GM20431 (cell line): ENCODE measurements around the gene TIE1.

Experiments used
- in situ Hi-C: fragments of 300-500 bp; cut with MseI, MboI; formaldehyde crosslinking; loops from one replicate; pipeline ENCODE4 v1.15.0; 2020; ENCODE audit warnings: low sequenced_read_pairs; ENCODE audit not compliant: unreplicated experiment

Gene TIE1

DNA sequence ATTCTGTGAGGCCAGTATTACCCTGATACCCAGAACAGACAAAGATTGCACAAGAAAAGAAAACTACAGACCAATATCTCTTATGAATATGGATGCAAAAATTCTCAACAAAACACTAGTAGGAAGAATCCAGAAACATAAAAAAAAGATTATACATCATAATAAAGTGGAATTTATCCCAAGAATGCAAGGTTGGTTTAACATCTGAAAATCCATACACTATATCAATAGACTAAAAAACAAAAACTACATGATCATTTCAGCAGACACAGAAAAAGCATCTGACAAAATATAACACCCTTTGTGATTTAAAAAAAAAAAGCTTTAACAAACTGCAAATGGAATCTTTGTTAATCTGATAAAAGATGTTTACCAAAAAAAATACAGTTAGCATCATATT is 24.6 kb downstream of the TIE1 start:
- in situ Hi-C loops = no loop called here

GRCh38 chr1:43327549-43328292 is 26.9 kb downstream of the TIE1 start:
- in situ Hi-C loops = no loop called here

- in situ Hi-C loops = no loop called here
These were observed 29.4 kb downstream of the TIE1 start for GRCh38 chr1:43329995-43330751.

DNA sequence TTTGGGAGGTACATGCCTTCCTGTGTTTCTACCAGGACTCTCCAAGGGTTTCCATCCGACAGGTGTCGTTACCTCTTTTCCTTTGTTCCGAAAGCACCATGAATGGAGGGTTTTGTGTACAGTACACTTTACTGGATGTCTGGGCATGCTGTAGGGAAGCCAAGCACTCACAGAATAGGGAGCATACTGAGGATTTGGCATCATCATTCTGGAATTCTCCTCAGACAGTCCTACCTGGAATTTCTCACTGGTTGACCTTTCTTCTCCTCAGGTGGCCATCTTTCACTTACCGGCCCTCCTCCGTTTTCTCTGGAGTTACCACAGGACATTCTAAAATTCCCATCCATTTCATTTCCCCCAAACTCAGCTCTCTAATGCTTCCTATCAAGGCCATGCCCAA is 30.9 kb downstream of the TIE1 start:
- in situ Hi-C loops = no loop called here

DNA sequence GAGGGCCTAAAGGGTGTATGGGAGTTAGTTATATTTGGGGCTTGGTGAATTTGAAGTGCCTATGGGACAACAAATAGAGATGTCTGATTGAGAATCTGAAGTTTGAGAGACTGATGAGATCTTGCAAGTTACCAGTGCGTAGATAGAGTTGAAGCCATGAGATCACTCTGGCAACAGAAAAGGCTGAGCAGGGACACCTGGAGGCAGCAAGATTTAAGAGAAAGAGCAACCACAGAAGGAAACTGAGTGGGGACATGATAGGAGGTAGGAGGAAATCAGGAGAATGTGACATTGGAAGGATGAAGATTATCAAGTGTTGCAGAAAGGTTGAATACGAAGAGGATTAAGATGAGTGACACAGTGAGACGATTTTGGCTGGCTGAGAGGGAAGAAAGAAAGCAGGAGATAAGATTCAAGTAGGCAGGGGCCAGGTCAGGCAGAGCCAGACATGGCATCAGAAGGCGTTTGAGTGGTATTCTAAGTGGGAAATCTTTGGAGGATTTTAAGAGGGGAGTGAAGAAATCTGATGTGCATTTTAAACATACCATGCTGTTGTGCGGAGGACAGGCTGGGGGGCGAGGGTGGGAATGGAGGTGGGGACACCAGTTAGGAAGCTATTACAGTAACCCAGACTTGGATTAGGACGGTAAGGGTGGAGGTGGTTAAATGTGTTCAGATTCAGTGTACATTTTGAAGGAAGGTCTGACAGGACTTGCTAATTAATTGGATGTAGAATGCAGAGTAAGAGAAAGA is 33.8 kb downstream of the TIE1 start:
- in situ Hi-C loops = no loop called here

- in situ Hi-C loops = no loop called here
These were observed 36.8 kb downstream of the TIE1 start, which contains the start of gene MPL for GRCh38 chr1:43337588-43337987. Gene MPL (plus strand): TSS chr1:43337818. CDS start chr1:43337849, 31 bp downstream.

GRCh38 chr1:43338001-43338400 is 37.2 kb downstream of the TIE1 start:
- in situ Hi-C loops = no loop called here

DNA sequence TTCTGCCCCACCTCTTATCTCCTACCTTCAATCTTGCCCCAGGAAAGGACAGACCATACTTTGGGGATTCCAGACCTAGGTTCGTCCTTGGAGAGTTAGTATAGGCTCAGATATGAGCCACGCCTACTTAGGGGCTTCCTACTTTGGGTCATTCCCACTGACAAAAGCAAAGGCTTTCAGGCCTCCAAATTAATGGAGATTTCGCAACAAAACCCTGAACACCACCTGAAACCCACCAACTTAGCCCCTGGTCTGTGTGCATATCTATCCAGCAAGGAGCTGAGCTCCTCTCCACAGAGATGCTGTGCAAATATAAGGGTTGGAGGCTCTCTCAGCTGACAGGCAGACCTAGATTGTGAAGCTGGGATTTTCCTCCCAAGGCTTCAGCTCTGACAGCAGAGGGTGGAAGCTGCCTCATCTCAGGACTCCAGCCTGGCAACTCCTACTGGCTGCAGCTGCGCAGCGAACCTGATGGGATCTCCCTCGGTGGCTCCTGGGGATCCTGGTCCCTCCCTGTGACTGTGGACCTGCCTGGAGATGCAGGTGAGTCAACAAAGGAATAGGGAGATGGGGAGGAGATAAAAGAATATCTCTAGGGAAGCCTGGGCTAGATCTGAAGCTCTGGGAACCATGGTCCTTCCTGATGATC is 38.9 kb downstream of the TIE1 start:
- in situ Hi-C loops = no loop called here

DNA sequence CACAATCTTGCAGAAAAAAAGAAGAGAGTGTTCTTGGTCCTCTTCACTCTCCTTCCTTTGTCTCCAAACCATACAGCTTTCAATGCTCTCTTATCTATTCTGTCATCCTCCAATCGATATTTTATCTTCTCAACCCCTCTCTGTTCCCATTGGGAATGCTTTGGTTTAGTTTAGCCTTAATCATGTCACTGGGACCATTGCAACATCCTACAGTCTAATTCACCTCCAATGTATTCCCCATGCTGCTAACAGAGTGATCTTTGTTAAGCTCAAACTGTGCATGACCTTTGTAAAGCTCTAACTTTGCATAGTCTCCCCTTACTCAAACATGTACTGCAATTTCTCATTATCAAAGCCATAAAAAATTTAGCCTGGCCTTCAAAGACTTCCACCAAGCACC is 39.8 kb downstream of the TIE1 start:
- in situ Hi-C loops = no loop called here

DNA sequence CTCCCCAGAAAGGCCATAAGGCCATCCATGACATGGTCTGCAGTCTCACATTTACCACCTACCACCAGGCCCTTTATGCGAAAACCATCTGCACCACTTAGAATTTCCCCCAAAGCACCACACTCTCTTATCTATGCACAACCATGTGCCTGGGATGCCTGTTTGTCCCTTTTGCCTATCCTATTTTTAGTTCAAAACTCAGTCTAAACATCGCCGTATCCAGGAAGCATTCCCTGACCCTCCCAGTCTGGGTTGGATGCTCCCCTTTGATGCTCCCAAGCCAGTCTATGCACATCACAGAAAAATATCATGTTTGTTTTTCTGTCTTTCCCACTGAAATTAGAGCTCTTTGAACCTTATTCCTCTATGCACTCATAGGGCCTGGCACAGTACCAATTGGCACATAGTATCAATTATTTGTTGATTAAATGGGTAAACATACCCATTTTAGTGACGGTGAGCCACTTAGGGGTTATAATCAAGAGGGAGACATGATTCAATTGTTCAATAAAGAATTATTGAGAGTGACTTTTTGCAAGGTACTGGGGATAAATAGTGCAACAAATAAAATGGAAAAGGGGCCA is 43.6 kb downstream of the TIE1 start:
- in situ Hi-C loops = no loop called here

DNA sequence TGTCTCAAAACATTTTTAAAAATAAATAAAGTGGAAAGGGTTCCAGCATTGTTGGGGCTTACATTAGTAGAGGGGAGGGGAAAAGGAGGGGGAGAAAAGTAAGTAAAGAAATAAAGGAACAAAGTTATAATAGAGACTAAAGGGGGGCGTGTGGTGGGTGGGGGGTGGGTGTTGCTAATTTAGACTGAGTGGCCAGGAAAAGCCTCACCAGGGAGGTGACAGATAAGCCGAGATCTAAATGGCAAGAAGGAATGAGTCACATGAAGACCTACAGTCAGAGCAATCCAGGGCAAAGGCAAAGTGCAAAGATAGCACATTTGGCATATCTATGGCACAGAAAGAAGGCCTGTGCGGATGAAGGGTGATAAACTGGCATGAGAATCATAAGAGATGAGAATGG is 44.3 kb downstream of the TIE1 start:
- in situ Hi-C loops = no loop called here

DNA sequence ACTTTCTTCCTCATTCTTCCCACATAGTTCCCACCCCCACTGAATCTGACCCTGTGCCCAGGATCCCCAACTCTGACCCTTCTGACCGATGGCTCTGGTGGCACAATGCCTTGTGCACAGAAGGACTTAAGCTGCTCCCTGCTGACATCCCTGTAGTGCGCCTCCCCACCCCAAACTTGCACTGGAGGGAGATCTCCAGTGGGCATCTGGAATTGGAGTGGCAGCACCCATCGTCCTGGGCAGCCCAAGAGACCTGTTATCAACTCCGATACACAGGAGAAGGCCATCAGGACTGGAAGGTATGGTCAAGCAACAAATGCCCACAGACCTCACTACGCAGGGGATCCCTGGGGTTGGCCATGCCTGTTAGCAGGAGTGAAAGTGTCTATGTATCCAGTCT is 45.9 kb downstream of the TIE1 start:
- in situ Hi-C loops = no loop called here

- in situ Hi-C loops = no loop called here
These were observed 47.6 kb downstream of the TIE1 start for GRCh38 chr1:43348343-43348808.

GRCh38 chr1:43348809-43349593 is 48.2 kb downstream of the TIE1 start:
- in situ Hi-C loops = no loop called here

GRCh38 chr1:43349594-43350306 is 49.0 kb downstream of the TIE1 start:
- in situ Hi-C loops = no loop called here

DNA sequence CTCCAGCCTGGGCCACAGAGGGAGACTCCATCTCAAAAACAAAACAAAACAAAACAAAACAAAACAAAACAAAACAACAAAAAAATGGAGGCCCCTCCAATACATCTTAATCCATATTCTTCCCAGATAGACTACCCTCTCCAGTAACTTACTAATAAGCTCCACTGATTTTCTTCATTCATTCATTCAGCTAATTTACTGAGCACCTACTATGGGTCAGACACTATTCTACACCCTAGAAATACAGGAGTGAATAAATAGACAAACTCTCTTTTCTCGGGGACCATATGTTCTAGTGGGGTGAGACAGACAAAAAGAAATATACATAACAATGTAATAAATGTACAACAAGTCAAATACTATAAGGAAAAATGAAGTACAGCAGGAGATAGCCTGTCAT is 50.2 kb downstream of the TIE1 start:
- in situ Hi-C loops = no loop called here

DNA sequence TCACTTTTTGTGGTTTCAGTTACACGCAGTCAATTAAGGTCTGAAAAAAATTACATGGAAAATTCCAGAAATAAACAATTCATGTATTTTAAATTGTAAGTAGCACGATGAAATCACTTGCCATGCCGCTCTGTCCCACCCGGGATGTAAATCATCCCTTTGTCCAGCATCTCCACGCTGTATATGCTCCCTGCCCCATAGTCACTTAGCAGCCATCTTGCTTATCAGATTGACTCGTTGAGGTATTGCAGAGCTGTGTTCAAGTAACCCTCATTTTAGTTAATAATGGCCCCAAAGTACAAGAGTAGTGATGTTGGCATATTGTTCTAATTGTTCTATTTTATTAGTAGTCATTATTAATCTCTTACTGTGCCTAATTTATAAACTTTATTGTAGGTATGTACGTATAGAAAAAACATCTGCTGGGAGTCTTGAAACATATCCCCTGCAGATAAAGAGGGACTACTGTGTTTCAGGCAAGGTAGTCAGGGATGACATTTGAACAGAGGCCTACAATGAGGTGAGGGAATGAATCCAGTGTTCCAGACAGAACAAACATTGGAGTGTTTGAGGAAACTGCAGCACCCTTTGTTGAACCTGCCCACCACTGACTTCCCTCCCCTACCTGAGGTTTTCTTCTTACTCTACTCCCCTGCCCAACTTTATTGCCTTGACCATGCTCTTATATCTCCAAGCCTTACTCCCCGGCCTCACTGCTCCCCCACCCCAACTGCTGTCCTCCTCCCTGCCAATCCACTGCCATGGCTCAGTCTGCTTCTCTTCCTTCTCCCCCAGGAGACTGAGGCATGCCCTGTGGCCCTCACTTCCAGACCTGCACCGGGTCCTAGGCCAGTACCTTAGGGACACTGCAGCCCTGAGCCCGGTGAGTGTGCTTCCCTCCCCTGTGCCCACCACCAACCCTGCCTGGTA is 50.9 kb downstream of the TIE1 start:
- in situ Hi-C loops = no loop called here

GRCh38 chr1:43352351-43352705 is 51.5 kb downstream of the TIE1 start:
- in situ Hi-C loops = no loop called here
